Measurements from ENCODE around the gene LRP3. TPM values are rescaled to one million over a fixed set of nuclear protein-coding genes. Genes with fewer than 3 reads are reported as not detected.
A peak's percentile ranks its signal among the peaks of the same experiment; 100 is the strongest.

The LRP3 gene
- polyA plus RNA-seq, 10 donors, result 14.0 to 26.6 (median 20.6) TPM

DNA sequence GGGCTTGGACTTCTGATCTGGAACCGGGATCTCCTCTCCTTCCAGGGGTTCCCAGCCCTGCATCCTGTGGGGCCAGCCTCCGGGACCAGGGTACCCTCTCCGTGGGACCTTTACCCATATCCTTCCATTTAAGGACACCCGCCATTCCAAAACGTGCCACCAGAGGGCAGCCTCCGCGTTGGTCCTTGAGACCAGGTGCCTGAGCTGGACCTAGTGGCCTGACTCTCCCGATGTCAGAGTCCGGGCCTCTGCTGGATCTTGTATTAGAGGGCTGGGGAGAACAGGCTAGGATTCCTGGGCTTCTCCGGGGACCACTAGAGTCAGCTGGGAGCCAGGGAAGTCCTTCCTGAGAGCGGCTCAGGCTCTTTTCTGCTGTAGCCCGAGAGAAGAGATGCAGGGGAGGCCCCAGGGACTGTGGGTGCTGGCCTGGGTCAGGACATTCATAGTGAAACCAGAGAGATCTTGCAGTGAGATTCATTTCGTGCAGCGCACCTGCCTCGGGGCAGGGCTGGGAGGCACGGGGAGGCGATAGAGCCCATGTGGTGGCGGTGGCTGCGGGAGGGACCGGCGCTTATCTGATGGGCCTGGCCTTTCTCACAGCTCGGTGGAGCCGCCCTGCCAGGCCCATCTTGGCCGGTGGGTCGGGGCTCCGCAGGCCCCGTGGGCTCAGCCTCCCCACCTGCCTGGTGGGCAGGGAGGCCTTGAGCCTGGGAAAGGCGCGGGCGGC, 41.3 kb downstream of the LRP3 start:
- DNase-seq, result peak; percentile 51 to 79 (median 61)

- DNase-seq, result no peak
Measured at GRCh38 chr19:33235996-33236350, 41.8 kb downstream of the LRP3 start.

DNA sequence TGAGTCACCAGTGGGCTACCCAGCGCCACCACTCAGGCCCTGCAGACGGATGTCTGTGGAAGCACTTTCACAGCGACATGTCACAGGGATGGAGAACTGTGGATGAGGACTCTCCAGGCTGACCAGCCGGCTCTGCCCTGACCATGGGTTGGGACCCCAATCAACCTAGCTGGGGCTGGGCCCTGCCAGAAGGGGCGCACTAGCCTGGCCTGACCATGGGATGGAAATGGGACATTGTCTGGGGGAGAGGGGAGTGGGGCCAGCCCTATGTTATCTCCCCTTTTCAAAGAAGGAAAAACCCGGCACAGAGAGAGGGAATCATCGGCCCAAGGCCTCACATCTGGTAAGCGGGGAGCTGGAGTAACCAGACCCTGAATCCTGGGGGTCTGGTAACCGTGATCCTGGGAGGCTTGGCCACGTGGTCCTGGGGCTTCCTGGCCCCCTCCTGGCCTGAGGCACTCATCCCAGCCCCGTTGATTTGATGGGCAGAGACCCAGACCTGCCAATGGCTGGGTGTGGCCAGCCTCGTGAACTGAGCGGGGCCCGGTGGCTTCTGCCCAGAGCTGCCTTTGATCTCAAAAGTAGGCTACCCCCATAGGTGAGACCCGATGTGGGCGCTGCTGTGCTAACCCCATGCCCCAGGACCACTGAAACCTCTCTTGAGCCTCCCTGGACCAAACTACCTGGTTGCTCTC, 42.7 kb downstream of the LRP3 start:
- DNase-seq, result no peak

- no peak for DNase-seq
Measured at GRCh38 chr19:33238481-33239149, 44.5 kb downstream of the LRP3 start.

GRCh38 chr19:33239223-33239975, 45.3 kb downstream of the LRP3 start:
- DNase-seq, result no peak

DNA sequence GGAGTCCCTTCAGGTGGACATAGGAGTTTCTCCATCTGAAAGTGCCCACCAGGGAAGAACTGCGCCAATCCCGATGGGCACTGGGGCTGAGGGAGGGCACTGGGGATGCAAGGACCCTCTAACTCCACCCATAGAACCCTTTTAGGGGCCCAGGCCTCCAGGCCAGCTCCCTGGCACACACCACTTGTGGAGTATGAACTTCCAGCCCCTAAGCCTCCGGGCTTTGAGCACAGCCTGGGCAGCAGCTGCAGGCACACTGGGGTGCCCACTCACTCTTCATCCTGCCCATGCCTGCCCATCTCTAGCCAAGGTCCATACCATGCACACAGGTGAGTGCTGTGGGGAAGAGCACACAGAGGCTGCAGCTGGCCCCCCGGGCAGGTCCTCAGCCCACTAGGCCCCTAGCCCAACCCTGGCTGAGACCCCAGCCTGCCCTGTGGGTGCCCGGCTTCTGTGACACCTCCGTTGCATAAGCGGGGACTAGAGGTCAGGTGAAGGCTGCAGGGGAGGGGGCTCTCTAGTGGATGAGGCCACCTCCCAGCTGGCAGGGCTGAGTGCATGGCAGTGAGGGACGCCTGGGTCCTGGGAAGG, 46.1 kb downstream of the LRP3 start:
- DNase-seq, result no peak

- DNase-seq, result peak in 1 of 3 donors; percentile 32
Measured at GRCh38 chr19:33241091-33241529, 47.0 kb downstream of the LRP3 start.

DNA sequence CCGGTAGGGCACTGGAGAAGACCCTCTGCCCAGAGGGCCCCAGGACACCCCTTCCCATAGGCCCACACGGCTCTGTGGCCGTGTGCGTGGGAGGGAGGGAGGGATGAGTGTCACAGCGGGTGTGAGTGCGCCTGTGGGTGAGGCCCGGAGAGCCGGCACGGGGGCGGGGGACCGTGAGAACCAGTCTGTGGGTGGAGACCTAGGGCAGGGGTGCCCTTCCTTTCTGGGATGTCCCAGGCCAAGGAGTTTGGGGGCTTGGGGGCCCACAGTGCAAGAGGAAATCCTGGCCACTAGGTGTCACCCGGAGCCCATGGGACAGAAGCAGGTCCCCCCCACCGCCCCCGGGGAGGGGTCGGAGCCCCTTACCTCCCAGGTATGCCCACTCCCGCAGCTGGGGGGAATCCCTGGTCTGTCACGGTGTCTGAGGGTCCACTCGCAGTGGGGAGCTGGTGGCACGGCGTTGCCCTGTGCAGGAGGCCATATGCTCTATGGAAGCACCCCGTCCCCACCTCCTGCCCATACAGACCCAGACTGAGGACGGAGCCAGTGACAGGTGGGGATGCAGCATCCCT, 47.5 kb downstream of the LRP3 start:
- peak in 1 of 3 donors; percentile 54 for DNase-seq

DNA sequence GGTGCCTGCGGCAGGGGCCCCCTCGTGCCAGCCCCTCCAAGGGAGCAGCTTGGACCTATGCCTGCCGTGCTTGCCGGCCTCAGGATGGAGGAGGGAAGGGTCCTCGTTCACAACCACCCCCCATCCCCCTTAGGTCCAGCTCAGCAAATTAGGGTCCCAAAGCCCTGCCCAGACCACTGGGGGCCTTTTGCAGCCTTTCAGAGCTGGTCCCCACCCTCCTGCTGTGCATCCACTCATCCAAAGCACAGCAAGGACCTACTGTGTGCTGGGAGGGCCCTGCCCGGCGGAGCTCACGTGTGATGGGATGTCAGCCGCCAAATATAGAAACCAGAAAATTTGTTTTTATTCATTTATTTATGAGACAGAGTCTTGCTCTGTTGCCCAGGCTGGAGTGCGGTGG, 48.0 kb downstream of the LRP3 start:
- no peak for DNase-seq

- DNase-seq, result no peak
Measured at GRCh38 chr19:33242911-33243310, 48.8 kb downstream of the LRP3 start.

DNA sequence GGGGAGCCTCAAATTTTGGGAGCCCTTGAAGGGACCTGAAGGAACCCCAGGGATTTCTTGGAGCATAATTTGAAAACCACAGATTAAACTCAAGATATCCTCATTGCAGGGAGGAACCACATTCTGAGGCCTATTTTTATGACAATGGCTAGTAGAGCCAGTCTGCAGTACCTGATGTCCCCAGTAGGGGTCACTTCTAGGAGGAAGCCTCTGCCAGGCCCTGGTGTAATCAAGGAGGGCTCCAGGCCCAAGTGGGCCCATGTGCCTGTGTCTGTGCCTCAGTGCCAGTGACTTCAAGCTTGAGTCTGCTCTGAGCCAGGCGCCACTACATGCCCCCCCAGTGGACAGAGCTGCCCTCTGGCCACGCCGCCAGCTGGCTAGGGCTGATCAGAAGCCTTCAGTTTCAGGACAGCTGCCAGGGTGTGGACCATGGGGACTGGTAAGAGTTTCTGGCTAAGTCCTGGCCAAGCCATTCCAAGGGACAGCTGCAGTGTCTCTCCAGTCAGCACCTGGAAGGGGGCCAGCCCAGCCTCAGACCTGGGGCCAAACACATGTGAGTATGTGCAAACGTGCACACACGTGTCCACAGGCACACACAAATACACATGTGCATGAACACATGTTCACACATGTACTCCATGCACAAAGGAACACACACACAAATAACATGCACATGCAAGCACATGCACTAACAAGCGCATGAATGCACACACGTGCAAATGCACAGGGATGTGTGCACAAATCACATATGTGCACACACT, 52.0 kb downstream of the LRP3 start:
- DNase-seq, result peak; percentile 71 to 90 (median 74)

DNA sequence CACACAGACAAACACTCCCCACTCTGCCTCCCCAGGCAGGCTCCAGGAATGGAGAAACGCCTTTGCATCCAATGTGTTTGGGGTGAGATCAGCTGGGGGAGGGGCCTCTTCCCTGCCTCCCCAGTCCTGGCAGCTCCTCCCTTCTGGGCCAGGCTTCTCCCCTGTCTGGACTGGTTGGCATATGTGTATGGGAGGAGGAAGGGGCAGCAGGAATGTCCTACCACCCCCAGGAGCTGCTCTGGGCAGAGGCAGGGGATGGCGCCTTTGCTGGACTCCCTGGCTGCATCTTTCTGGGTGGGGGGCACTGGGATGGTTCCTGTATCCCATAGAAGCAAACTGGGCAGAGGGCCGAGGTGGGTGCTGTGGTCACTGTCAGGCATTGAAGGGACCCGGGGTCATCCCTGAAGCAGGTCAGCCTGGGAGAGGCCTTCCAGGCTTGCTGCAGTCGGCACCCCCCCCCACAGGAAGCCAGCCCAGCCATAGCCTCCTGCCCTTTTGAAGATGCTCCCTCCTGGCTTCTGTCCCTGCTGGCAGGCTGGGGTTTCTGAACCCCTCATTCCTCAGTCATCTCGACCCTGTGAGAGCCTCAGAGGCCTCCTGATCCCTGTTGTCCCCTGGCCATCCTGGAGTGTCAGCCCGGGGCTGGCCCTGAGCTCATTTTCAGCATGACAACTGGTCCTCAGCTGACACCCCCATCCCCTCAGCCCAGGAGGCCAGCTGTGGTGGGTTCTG, 52.7 kb downstream of the LRP3 start:
- peak in 1 of 3 donors; percentile 43 for DNase-seq

GRCh38 chr19:33247441-33247819, 53.3 kb downstream of the LRP3 start:
- DNase-seq, result no peak

GRCh38 chr19:33248104-33248503, 54.0 kb downstream of the LRP3 start:
- DNase-seq, result no peak

DNA sequence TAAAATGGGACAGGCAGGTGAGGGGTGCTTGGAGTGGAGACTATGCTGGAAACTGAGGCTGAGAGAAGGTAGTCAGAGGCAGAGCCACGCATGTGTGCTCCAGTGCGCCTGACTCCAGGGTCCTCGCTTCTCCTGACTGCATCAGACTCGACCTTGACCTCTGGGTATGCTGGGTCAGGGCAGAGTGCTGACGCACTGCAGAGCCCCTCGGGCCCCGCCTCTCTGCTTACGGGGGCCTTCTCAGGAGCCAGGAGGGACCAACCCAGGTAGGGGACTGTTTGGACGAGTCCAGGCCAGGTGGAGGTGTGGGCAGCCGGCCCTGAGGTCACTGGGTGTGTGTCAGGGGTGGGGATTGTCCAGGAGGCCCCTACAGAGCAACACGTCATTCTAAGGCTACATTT, 54.4 kb downstream of the LRP3 start:
- no peak for DNase-seq

- DNase-seq, result peak in 1 of 3 donors; percentile 41
Measured at GRCh38 chr19:33248954-33249613, 55.0 kb downstream of the LRP3 start.

- DNase-seq, result no peak
Measured at GRCh38 chr19:33249740-33250366, 55.7 kb downstream of the LRP3 start.

DNA sequence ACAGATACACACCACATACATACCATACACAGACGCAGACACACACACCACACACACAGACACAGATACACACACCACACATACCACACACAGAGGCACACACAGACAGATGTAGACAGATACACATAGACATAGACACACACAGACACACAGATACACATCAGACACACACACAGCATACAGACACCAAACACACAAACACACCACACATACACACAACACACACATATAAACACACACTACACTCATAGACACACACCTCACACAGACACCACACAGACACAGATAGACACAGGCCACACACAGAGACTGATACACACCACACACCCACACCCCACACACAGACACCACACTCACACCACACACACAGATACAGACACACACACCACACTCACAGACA, 56.4 kb downstream of the LRP3 start:
- no peak for DNase-seq

DNA sequence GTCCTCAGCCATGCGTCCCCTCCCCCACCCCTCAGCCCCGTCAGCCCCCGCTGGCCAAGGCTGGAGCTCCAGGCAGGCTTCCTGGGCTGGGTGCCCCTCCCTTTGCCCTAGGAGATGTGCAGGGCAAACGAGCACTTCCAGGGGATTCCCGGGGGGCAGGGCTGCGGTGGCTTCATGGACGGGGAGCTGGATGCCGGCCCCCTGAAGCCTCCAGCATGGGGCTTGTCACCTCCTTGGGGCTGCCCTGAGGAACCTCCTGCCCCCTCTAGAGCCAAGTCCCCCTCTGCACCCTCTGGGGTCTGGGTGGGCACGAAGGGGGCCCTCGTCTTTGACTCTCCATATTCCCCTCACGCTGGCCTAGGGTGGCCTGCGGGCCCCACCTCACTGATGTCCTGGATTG, 56.9 kb downstream of the LRP3 start:
- DNase-seq, result no peak

Data from muscle of back (tissue), 11 donors.